ENCODE data around the gene ANKRD33B.

GRCh38 chr5:10647640-10648039, 83.8 kb downstream of the ANKRD33B start:
- TF ChIP-seq CTCF (conservative IDR thresholded peaks at IDR 0.05; ENCODE audit: low read depth, low read length) (no peak), EZH2 (IDR thresholded peaks at IDR 0.05; ENCODE audit: borderline replicate concordance, low read depth, low read length, poor library complexity, severe bottlenecking) (no peak)

Measured in A673 (cell line).